Caki2 (cell line): ENCODE data around the gene DCST1. TPM values are rescaled to one million over a fixed set of nuclear protein-coding genes. Genes with fewer than 3 reads are reported as not detected.

Source experiments
- DNase-seq: peaks from one replicate; pipeline ENCODE4 v3.0.0-alpha.2; 2015; ENCODE audit warnings: low read depth
- in situ Hi-C: cut with HindIII; loops from 2 replicates; pipeline ENCODE4 v1.10.0; 2016; ENCODE audit warnings: low sequenced_read_pairs, low pct_unique_long_range_greater_than_20kb, mixed read lengths
- total RNA-seq: library from RNA; depleted of rRNA; stranded (reverse); fragments of >200 nt; shearing (Covaris generic); gene quantifications from 2 replicates; pipeline ENCODE4 v1.2.3, GENCODE V29; 2014; ENCODE audit warnings: low replicate concordance

The DCST1 gene
- total RNA-seq, 1 experiment from 2014 or later: not detected

DNA sequence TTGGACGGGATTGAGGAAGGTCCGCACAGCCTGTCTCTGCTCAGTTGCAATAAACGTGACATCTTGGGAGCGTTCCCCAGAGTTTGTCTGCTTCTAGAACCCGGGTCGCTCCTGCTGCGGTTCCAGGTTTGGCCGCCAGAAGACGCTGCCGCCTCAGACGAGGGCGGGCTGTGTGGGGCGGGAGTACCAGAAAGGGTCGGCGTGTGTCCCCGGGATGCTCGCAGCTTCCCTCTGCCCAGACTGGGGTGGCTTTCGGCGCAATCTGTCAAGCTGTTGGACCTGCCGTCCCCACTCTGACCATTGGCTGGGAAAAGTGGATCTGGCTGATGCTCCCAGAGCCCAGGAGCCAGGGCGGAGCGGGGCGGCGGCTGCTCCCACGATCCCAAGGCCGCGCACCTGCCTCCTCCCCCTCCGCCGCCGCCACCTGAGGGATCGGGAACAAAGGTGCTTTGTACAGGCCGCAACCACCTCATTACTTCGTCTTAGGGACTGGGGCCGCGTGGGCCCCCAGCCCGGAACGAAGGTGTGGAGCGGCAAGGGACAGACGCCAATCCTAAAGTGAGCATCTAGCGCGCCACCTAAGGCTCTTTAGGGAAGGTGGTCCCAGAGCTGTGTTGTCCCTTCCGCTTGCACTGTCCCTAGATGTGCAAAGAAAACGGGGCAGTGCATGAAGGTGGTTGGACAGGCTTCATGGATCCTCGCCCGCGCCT lies 29.2 kb downstream of the DCST1 start:
- in situ Hi-C loops: no loop called here

DNA sequence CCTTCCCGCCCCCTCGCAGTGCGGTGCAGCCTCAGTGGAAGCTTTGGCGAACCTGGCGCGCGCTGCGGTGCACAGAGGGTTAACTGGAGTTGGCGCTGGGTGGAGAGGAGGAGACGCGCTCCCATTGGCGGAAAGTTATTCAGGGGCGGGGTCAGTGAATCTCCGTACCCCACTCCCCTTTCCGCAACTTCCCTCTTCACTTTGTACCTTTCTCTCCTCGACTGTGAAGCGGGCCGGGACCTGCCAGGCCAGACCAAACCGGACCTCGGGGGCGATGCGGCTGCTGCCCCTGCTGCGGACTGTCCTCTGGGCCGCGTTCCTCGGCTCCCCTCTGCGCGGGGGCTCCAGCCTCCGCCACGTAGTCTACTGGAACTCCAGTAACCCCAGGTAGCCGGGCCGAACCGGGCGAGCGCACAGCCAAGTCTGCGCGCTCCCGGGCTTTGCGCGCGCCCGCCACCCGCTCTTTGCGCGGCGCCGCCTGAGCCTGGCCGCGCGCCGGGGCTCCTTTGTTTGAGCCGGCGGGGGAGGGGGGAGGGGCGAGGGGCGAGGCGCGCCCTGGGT lies 30.0 kb downstream of the DCST1 start, which contains the start of gene EFNA4:
Gene EFNA4 (plus strand): TSS at position 191 of the 561 bp plus-strand sequence. CDS start 84 bp downstream, at position 275.
- peak; percentile 89 for DNase-seq
- in situ Hi-C loops: no loop called here

More for the DNA sequence above, 29.2 kb downstream of the DCST1 start:
- no peak for DNase-seq

DNA sequence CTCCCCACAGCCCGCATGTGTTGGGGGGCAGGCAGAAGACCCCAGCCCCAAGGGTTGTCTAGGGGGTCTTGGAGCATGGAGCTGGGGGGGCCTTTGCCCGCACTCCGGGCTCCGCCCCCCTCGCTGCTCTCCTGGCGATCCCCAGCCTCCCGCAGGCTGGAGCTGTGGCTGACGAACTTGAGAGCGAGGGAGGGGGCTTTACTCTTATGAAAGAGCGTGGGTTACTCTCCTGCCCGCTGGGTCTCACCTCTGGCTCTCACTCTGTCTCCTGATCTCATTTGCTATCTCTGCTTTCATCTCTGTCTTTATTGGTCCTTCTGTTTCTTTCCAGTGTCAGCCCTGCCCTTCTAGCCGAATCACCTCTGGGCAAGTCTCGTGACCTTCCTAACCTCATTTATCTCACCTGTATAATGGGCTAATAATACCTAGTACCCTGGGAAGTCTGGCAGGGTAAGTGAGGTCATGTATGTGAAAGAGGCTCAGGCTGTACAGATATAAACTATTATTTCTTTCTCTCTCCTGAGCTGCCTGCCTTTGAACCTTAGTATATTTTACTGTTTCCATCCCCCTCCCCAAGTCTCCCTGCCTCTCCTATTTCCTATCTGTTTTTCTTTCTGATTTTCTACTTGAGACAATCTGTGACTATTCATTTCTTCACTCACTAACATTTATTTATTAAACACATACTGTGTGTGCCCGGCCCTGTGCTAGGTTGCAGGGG lies 30.6 kb downstream of the DCST1 start:
- DNase-seq: peak; percentile 59
- in situ Hi-C loops: no loop called here

GRCh38 chr1:155064832-155065429 lies 31.3 kb downstream of the DCST1 start:
- DNase-seq: no peak
- in situ Hi-C loops: no loop called here

GRCh38 chr1:155066777-155067176 lies 33.2 kb downstream of the DCST1 start:
- in situ Hi-C loops: no loop called here
- no peak for DNase-seq

- DNase-seq: no peak
- in situ Hi-C loops: no loop called here
Observed at GRCh38 chr1:155068599-155068998, 35.0 kb downstream of the DCST1 start.

GRCh38 chr1:155069551-155070157 lies 36.0 kb downstream of the DCST1 start:
- no peak for DNase-seq
- in situ Hi-C loops: no loop called here

DNA sequence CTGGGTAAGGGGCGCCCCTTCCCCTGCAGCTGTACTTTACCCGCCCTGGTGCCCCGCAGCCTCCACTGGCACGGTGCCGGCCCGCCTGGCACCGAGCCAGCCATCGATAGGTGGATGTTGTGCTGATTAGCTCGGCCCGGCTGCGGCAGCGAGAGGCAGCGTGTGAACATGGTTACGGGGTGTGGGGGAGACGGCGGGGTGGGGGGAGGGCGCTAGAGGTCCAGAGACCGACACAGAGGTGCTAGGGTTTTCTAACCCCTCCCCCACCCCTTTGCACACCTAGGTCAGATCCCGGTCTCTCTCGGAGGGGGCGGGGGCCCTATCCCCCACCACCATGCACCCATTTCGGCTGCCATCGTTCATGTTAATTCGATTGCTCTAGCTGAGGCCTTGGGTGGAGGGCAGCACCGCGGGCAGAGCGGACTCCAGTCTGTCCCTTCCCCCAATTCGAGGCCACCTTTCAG lies 36.6 kb downstream of the DCST1 start:
- in situ Hi-C loops: no loop called here
- DNase-seq: no peak

- DNase-seq: peak; percentile 61
- in situ Hi-C loops: no loop called here
Observed at GRCh38 chr1:155070721-155071569, 37.3 kb downstream of the DCST1 start.

DNA sequence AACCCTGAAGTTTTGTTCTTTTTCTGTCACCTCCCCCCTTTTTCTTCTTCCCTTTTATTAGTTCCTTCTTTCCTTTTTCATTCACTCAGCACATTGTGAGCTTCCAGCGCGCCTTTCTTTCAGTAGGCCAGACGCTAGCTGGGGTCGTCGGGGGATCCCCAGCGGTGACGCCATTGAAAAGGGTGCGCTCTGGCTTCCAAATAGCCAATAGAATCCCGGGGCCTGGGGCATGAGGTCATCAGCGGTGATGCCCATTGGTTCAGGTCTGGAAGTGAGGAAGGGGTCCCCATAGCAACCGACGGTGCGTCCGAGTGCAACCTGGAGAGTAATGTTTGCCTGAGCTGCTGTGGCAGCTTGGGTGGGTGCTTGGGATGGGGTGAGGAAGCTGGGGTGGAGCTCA lies 38.1 kb downstream of the DCST1 start:
- DNase-seq: no peak
- in situ Hi-C loops: no loop called here

DNA sequence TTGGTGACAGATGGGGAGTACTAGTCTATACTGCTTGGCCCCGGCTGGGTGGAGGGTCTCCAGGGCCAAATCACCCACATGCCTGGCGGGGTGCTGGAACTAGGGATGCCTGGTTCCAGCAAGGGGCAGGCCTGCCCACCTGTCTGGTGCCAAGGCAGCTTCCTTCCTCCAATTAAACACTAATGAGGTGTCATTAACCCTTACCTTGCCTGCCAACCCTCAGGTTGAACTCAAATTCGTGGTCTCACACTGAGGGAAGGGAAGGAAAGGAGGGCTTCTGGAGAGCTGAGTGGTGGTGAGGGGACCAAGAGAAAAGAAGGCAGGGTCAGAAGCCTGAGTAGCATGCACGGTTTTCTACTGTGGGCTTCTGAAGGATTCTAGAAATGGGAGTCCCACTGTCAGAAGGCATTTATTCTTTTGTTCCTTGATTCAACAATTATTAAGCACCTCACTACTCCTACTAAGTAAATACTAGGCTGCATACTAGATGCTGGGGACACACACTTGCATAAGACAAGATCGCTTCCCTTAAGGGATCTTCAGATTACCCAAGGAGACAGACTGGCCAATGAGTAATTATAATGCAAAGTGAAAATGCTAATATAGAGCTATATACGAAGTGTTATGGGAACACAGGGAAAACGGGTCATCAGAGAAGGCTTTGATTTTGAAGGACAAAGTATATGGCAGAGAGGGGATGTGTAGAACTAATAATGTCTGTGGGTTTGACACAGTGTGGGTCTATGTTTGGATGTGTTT lies 39.1 kb downstream of the DCST1 start:
- in situ Hi-C loops: no loop called here
- DNase-seq: no peak

GRCh38 chr1:155073377-155074242 lies 40.0 kb downstream of the DCST1 start:
- DNase-seq: no peak
- in situ Hi-C loops: no loop called here

DNA sequence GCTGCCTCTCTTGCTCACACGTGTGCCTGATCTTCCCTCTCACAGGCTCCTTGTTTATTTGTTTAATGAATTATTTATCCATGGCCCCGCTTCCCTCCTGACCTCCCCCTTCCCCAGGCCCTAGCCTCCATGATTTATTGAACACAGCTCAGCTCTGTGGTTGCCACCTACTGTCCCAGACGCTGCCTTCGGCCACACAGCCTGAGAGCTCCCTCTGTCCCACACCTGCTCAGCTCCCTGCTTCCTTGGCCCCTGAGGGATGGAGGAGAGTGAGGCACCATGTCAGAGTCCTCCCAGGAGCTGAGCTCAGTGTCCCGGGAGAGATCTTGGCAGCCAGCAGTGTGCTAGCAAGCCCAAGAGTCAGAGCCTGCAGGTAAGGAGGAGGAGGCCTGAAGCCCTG lies 41.9 kb downstream of the DCST1 start:
- no peak for DNase-seq
- in situ Hi-C loops: no loop called here

- in situ Hi-C loops: no loop called here
- no peak for DNase-seq
Observed at GRCh38 chr1:155076371-155076770, 42.7 kb downstream of the DCST1 start.

GRCh38 chr1:155077346-155077745 lies 43.7 kb downstream of the DCST1 start:
- in situ Hi-C loops: no loop called here

GRCh38 chr1:155077758-155078445 lies 44.3 kb downstream of the DCST1 start:
- no peak for DNase-seq
- in situ Hi-C loops: no loop called here

More at GRCh38 chr1:155077346-155077745, 43.7 kb downstream of the DCST1 start:
- no peak for DNase-seq
